Iris pigment epithelial cell (primary cell): Measurements from ENCODE around the gene GRM8.

Experiments used
- DNase-seq: peaks from one replicate; pipeline ENCODE4 v3.0.0-alpha.2; 2011; ENCODE audit warnings: low read depth

The GRM8 gene

GRCh38 chr7:126436213-126436868, 816.4 kb downstream of the GRM8 start:
- DNase-seq = no peak

- DNase-seq = no peak
Observed at GRCh38 chr7:126426652-126427051, 826.1 kb downstream of the GRM8 start.

- DNase-seq = no peak
Observed at GRCh38 chr7:126424985-126425384, 827.8 kb downstream of the GRM8 start.

- DNase-seq = no peak
Observed at GRCh38 chr7:126419047-126419446, 833.7 kb downstream of the GRM8 start.

GRCh38 chr7:126411821-126412383, 840.8 kb downstream of the GRM8 start:
- no peak for DNase-seq

GRCh38 chr7:126411032-126411820, 841.5 kb downstream of the GRM8 start:
- no peak for DNase-seq

- DNase-seq = no peak
Observed at GRCh38 chr7:126403040-126403439, 849.7 kb downstream of the GRM8 start.

GRCh38 chr7:126401918-126402317, 850.8 kb downstream of the GRM8 start:
- DNase-seq = no peak

- DNase-seq = no peak
Observed at GRCh38 chr7:126398851-126399529, 853.8 kb downstream of the GRM8 start.

GRCh38 chr7:126398285-126398684, 854.5 kb downstream of the GRM8 start:
- no peak for DNase-seq

GRCh38 chr7:126394406-126394805, 858.3 kb downstream of the GRM8 start:
- no peak for DNase-seq
